ENCODE measurements around the gene GTF2A2. TPM values are rescaled to one million over a fixed set of nuclear protein-coding genes. Genes with fewer than 3 reads are reported as not detected.

GTF2A2 gene
- total RNA-seq, 2 experiments from 2014 or later, result 167 to 173 TPM

DNA sequence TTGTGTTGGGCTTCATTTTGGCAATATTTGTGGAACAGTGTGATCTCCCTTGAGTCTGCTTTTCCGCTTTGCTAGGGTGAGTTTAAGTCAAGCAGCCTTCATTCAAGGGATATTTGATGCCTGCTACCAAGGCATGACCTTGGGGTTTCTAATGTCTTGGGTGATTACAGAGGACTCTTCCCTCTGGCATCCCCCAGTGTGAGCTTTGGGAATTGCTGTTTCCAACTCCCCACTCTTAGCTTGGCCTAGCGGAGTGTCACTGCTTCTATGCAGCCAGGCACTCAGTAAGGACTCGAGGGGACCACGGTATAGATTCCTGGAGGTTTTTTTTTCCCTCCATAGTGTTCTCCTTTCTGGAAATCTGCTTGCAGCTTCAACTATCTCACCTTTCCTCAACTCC, 24.6 kb downstream of the GTF2A2 start:
- peaks cover 7% of the 10 kb centered on the region for H3K36me3 Mint-ChIP-seq (ENCODE audit: low read depth)
- no peaks in the 10 kb centered on the region for H3K4me1 Mint-ChIP-seq (ENCODE audit: low read depth)
- H3K9me3 Mint-ChIP-seq, result no peaks in the 10 kb centered on the region
- H3K27ac Mint-ChIP-seq, result no peak overlapping the region
- intact Hi-C loops (cut with micrococcal nuclease), result no loop called here
- H3K27me3 Mint-ChIP-seq, result peaks cover 2% of the 10 kb centered on the region
- ATAC-seq (no peak), DNase-seq (no peak)
- TF ChIP-seq, protein P1, sequence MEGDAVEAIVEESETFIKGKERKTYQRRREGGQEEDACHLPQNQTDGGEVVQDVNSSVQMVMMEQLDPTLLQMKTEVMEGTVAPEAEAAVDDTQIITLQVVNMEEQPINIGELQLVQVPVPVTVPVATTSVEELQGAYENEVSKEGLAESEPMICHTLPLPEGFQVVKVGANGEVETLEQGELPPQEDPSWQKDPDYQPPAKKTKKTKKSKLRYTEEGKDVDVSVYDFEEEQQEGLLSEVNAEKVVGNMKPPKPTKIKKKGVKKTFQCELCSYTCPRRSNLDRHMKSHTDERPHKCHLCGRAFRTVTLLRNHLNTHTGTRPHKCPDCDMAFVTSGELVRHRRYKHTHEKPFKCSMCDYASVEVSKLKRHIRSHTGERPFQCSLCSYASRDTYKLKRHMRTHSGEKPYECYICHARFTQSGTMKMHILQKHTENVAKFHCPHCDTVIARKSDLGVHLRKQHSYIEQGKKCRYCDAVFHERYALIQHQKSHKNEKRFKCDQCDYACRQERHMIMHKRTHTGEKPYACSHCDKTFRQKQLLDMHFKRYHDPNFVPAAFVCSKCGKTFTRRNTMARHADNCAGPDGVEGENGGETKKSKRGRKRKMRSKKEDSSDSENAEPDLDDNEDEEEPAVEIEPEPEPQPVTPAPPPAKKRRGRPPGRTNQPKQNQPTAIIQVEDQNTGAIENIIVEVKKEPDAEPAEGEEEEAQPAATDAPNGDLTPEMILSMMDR (IDR thresholded peaks at IDR 0.05), result no peak
- no peak overlapping the region for H3K4me3 Mint-ChIP-seq
- POLR2A ChIA-PET, result no interaction called here
- CTCF ChIA-PET, result interaction anchor here (1.0 to 1.5 kb wide), 2 partner anchors 9 to 99 kb away, joined by 3 read pairs; no protein-coding TSS in a partner anchor

DNA sequence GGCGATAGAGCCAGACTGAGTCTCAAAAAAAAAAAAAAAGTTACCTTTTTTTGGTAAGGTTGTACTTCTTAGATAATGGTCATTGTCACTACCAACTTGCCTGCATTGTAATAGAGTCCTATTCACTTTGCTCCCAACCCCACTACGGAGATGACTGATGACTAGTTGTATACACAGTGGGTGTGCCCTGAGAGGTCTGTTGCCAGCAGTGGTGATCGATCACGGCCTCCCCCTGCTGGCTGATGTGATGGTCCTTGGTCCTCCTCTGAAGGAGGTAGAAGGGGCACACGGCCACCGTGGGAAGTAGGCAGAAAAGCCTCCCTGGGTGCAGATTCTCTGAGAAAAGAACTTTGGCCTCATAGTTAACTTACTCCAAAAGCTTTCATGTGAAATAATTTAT, 35.0 kb downstream of the GTF2A2 start:
- CTCF ChIA-PET, result interaction anchor here (0.6 to 4.2 kb wide), 4 partner anchors 11 to 94 kb away, joined by 3 to 15 read pairs (median 6); partner anchors contain the start of gene GCNT3
- intact Hi-C loops (cut with micrococcal nuclease), result loop anchor here (5.0 kb wide), 1 partner anchor 90 kb away; no protein-coding TSS in a partner anchor
- H3K27me3 Mint-ChIP-seq, result no peaks in the 10 kb centered on the region
- H3K4me3 Mint-ChIP-seq, result no peak overlapping the region
- TF ChIP-seq, protein P1 (IDR thresholded peaks at IDR 0.05), result peak; percentile 47
- POLR2A ChIA-PET, result no interaction called here
- H3K4me1 Mint-ChIP-seq (ENCODE audit: low read depth), result no peaks in the 10 kb centered on the region
- H3K36me3 Mint-ChIP-seq (ENCODE audit: low read depth), result no peaks in the 10 kb centered on the region
- peak; percentile 93 for ATAC-seq
- H3K27ac Mint-ChIP-seq, result no peak overlapping the region
- no peaks in the 10 kb centered on the region for H3K9me3 Mint-ChIP-seq
- peak; percentile 76 for DNase-seq

DNA sequence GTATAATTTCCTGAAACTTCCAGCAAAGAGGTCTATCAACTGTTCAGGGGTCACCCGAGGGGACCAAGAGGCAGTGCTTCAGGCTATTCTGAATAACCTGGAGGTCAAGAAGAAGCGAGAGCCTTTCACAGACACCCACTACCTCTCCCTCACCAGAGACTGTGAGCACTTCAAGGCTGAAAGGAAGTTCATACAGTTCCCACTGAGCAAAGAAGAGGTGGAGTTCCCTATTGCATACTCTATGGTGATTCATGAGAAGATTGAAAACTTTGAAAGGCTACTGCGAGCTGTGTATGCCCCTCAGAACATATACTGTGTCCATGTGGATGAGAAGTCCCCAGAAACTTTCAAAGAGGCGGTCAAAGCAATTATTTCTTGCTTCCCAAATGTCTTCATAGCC, 38.9 kb downstream of the GTF2A2 start:
- no peak for ATAC-seq
- intact Hi-C loops (cut with micrococcal nuclease), result no loop called here
- Mint-ChIP-seq H3K4me3 (no peak overlapping the region), H3K4me1 (ENCODE audit: low read depth) (peaks cover 2% of the 10 kb centered on the region), H3K27me3 (no peaks in the 10 kb centered on the region), H3K9me3 (no peaks in the 10 kb centered on the region), H3K27ac (no peak overlapping the region), H3K36me3 (ENCODE audit: low read depth) (no peaks in the 10 kb centered on the region)
- TF ChIP-seq, protein P1 (IDR thresholded peaks at IDR 0.05), result no peak
- DNase-seq, result no peak
- ChIA-PET POLR2A (no interaction called here), CTCF (no interaction called here)

DNA sequence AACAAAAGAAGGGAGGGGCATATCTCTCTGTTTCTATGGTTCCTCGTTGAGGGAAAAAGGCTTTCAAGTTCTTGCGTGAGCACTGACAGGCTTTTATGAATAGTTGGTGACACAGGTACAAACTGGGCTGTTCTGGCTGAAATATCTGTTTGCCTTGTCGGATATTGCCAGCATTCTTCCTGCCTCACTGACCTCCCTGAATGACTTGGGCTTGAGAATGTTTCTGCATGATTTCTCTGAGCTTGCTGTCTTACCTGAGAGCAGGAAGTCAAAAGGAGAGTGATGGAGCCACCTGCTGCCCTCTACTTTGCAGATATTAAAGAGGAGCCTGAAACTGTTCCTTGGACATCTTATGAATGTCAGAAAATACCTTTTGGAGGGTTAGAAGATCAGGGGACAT, 40.9 kb downstream of the GTF2A2 start:
- no peak for ATAC-seq
- H3K4me1 Mint-ChIP-seq (ENCODE audit: low read depth), result peaks cover 2% of the 10 kb centered on the region
- no peaks in the 10 kb centered on the region for H3K36me3 Mint-ChIP-seq (ENCODE audit: low read depth)
- H3K4me3 Mint-ChIP-seq, result no peak overlapping the region
- ChIA-PET CTCF (interaction anchor here (1.0 to 2.0 kb wide), 2 partner anchors 83 to 379 kb away, joined by 3 to 8 read pairs; no protein-coding TSS in a partner anchor), POLR2A (no interaction called here)
- intact Hi-C loops (cut with micrococcal nuclease), result no loop called here
- H3K9me3 Mint-ChIP-seq, result no peaks in the 10 kb centered on the region
- H3K27me3 Mint-ChIP-seq, result no peaks in the 10 kb centered on the region
- H3K27ac Mint-ChIP-seq, result no peak overlapping the region
- TF ChIP-seq, protein P1 (IDR thresholded peaks at IDR 0.05), result no peak
- no peak for DNase-seq

DNA sequence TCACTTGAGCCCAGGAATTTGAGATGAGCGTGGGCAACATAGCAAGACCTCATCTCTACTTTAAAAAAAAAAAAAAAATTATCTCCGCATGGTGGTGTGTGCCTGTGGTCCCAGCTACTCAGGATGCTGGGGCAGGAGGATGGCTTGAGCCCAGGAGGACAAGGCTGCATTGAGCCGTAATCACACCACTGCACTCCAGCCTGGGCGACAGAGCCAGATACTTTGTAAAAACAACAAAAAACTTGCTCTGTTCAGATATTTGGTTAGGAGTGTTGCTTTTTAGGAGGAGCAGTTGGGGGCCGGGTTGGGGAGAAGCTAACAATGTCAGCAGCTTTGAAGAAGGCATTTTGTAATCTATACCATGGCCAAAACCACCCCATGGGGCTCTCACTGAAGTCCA, 41.7 kb downstream of the GTF2A2 start:
- TF ChIP-seq, protein P1 (IDR thresholded peaks at IDR 0.05), result no peak
- Mint-ChIP-seq H3K4me3 (no peak overlapping the region), H3K27me3 (no peaks in the 10 kb centered on the region), H3K27ac (no peak overlapping the region), H3K9me3 (no peaks in the 10 kb centered on the region), H3K4me1 (ENCODE audit: low read depth) (peaks cover 5% of the 10 kb centered on the region), H3K36me3 (ENCODE audit: low read depth) (no peaks in the 10 kb centered on the region)
- ChIA-PET CTCF (no interaction called here), POLR2A (no interaction called here)
- ATAC-seq, result no peak
- intact Hi-C loops (cut with micrococcal nuclease), result no loop called here
- DNase-seq, result no peak
